Activated CD8-positive, alpha-beta memory T cell treated with anti-CD3 and anti-CD28 coated beads, Interleukin-2, amount 50 U/mL, for 48 hours (primary cell): Measurements from ENCODE around the gene GLG1.
"Not testable (repeated sequence)": the region's sequence is repeated elsewhere in the genome, so short reads cannot be mapped to it uniquely, and the experiment has no call there.

Experiments
- DNase-seq: peaks from one replicate; pipeline ENCODE4 v3.0.0-alpha.2; 2020

GLG1 gene

DNA sequence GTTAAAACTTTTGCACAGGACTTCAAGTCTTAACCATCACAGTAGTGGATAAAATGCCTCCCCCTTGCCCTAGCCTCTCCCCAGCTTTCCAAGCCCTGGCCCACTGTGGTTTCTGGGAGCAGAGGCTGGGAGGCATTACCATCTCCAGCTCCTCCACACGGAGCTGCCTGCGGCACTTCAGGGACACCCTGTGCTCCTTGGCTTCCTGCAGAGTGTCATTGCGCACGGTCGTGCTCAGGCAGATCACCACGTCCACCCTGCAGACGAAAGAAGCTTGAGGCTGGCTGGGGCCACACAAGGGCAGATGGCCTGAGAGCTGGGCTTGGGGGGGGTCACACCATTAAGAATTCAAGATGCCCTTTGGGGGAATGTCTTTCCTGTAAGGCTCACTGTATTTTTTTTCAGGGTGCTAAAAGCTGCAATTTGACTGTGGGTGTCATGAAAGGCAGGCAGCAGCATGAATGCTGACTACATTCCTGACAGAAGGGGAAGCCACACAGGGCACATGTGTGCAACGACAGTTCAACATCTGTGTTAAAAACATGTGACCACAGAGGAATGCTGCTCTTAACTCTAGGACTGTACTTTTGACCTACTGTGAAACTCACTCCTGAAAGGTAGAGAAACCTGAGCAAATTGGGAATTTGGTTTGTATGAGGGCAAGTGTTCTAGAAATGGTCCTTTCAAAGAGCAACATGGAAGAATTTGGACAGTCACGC is 137.9 kb downstream of the GLG1 start:
- DNase-seq, result no peak

DNA sequence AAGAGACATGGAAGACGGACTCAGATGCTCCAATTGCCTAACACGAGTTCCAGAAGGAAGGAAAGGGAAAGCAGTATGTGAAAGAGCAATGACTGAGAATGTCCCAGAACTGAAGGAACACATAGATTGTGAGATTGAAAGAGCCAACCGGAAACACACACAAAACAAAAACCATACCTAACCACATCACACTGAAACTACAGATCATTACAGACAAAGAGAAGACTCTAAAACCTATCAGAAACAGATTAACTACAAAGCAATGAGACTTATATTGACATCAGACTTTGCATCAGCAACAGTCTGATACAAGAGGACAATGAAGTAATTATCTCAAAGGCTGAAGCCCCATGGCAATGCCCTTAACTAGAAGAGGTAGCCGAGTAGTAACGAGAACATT is 140.0 kb downstream of the GLG1 start:
- no peak for DNase-seq

DNA sequence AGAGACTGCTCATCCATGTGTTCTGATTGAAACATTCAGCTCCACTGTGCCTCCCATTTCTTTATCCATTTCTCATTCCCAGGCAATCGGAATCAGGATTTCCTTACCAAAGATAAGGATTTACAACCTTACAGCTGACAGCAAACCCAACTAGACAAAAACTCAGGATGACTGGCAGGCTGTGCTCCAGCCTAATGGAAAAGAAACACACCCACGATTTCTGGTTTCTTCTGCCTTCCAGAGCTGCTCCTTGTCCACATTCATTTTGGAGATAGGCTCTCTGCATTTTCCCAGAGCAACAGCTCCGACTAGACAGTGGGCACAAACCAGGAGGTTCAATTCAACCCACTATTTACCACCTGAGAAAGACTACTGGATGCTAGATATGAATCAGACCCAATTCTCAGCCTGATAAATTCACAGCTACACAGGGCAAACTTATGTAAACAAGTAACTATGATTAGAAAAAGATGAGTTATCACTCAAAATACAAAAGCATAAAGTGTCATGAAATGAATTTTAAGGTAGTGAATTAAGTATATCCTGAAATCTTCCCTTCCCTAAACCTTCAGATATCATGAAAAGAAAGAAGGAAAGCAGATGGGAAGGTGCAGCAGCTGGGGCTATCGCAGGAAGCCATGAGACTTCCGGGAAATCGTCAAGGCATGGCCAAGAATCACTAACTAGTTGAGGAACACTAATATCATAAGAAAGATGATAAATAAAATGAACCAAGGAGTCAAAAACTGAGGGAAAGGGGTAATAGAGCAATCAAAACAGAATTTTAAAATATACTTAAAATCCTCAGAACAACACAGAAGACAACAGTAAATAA is 140.8 kb downstream of the GLG1 start:
- DNase-seq, result no peak

DNA sequence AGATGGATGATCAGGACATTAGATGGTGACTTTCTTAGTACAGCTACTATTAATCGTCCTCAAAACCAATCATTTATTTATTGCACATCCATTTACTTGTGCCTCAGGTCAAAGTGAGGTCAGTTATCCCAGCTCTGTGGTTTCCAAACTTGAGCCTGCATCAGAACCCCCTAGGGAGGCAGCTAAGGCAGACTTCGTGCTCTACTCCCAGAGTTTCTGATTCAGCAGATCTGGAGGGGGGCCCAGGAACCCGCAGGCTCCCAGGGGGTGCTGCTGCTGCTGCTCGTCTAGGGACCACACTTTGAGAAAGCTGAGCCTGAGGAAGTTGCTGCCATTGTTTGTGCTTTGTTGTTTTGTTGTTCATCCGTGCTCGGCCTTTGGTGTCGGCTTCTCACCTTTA is 141.6 kb downstream of the GLG1 start:
- DNase-seq, result no peak

DNA sequence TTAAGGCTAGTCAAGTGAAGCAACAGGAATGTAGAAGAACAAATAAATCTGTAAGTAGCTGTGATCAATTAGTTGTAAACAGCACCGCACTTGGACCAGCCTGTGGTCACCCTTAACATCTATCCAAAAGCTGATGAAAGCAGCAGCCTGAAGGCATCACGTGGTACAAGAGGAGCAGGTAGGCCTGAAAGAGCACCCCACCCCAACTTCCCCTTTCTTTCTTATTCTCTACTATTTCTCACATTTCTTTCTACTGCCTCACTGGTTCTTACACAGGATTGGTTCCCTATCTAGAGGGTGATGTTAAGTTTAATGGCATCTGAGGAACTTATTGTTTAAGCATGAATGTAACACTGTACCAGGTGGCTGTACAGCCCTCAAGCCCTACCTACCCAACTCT is 143.0 kb downstream of the GLG1 start:
- no peak for DNase-seq

GRCh38 chr16:74462361-74462760 is 144.6 kb downstream of the GLG1 start:
- no peak for DNase-seq

GRCh38 chr16:74461826-74462225 is 145.1 kb downstream of the GLG1 start:
- no peak for DNase-seq

DNA sequence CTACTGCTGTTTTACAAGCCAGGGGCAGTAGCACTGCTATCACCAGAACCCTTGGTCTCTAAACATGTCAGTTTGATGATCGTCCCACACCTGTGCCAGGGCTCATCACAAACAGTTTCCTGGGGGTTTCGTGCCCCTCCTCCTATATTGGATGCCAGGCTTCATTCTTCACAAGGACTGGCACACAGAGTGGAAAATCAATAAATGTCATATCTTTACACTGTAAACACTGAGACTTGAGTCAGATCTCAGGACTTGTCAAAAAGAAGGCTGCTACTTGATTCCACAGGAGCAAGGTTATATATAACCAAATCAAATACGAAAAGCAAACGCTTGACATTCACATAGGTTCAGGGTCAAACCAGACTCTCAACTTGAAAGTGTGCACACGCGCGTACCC is 146.4 kb downstream of the GLG1 start:
- DNase-seq, result no peak

GRCh38 chr16:74456290-74456625 is 150.7 kb downstream of the GLG1 start:
- DNase-seq, result no peak

DNA sequence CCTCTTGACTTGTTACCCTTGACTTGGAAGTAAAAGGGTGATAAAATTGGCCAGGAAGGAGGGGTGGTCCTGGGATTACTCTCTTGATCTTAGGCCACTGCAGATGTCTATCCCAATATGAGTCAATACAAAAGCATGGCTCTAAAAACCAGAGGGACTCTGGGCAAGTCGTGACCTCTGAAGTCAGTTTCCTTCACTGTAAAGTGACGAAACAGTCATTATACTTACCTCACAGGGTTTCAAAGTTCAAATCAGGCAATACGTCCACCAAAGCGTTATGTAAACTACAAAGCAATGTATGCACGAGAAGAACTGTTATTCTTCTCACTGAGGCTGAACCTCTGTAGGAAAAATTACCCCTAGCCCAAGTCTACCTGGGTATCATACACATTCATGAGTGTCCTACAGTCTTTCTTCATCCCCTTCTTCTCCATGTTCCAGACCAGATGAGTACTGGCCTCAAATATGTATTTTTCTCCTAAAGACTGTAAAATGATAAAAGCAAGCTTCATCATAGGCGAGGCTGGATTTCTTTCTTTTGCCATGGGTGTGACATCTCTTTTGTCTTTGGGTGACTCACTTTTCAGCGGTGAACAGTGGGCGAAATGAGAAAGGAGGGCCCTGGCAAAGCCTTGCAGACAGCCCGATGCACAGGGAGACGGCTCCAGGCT is 151.2 kb downstream of the GLG1 start:
- DNase-seq, result no peak

GRCh38 chr16:74455213-74455612 is 151.7 kb downstream of the GLG1 start:
- no peak for DNase-seq

DNA sequence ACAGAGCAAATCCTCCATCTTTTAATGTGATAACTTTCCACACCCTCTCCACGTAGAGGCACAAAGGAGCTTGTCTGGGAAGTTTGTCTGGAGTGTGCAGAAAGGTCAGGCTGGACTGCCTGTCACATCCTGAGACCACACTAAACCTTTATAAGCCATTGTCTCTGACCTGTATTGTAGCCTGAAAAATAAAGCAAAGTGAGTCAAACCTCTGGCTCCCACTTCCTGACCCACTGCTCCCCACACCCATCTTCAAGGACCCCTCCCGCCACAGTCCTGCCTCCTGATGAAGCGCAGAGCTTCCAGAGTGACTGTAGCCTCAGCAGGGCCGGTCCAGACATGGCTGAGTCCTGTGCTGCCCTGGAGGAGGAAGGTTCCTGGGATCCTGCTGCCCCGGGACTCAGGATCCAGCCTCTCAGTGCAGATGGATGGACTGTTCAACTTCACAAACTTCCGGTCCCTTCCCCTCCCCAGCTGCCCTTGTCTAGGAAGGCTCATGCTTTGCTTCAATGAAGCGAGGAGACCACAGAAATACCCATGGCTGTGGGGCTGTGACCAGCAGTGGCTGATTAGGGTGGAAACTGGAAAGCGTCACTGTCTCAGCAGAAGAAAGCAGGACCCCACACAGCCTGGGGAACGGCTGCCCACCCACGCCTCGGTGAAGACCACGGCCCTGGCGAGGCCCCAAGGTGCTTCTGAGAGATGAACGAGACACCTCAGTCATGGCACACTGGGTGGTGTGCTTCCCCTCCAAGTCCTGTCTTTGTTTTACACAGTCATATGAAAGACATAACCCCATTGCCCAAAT is 154.8 kb downstream of the GLG1 start:
- DNase-seq, result no peak

- no peak for DNase-seq
Measured at GRCh38 chr16:74450967-74451760, 155.8 kb downstream of the GLG1 start.

- no peak for DNase-seq
Measured at GRCh38 chr16:74450236-74450635, 156.7 kb downstream of the GLG1 start.

DNA sequence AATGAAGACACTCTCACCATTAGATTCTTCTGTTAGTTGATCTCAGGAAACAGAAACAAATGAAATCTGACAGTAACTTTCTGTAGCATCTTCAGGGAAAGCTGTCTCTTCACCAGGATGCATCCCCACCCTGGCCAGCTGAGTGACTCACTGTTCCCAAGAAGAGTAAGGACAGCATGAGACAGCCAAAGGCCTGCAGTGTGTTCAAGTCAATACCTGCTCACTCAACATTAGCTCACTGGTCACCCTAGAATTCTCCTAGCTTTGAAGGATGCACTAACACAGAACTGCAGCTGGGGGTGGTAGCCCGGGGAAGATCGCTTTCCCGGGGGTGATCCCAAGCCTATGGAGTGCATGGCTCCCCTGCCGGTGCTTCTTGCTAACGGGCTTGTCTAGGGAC is 157.4 kb downstream of the GLG1 start:
- no peak for DNase-seq

DNA sequence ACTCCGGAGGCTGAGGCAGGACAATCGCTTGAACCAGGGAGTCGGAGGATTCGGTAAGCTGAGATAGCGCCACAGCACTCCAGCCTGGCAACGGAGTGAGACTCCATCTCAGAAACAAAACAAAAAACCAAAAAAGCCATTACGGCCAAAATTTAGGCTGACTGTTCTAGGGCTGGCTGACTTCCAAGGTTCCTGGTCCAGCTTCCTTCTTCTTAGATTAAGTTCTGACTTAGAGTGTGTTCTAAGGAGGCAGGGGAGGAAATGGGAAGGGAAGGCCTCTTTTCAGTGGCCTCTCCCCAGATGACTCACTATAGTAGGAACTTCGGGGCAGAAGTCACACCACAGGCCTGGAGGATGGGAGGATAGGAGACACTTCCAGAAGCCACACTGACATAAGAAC is 157.9 kb downstream of the GLG1 start:
- DNase-seq, result no peak

DNA sequence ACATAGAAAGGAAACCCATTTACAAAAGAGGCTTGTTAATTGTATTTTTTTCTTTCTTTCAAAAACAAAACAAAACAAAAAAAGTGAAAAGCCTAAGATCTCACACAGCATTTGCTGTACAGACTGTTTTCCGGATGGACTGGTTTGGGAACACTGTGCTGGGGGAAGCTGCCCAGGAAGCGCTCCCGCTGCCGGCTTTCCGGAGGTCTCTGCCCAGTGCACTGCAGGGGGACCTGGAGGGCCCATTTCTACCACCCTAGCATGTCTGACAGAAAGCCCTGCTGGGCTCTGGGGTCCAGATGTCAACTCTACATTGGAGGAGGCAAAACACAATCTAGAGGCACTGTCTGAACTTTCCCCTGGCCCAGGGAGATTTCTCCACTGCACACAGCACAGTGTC is 159.3 kb downstream of the GLG1 start:
- no peak for DNase-seq

- DNase-seq, result no peak
Measured at GRCh38 chr16:74446866-74447265, 160.0 kb downstream of the GLG1 start.

DNA sequence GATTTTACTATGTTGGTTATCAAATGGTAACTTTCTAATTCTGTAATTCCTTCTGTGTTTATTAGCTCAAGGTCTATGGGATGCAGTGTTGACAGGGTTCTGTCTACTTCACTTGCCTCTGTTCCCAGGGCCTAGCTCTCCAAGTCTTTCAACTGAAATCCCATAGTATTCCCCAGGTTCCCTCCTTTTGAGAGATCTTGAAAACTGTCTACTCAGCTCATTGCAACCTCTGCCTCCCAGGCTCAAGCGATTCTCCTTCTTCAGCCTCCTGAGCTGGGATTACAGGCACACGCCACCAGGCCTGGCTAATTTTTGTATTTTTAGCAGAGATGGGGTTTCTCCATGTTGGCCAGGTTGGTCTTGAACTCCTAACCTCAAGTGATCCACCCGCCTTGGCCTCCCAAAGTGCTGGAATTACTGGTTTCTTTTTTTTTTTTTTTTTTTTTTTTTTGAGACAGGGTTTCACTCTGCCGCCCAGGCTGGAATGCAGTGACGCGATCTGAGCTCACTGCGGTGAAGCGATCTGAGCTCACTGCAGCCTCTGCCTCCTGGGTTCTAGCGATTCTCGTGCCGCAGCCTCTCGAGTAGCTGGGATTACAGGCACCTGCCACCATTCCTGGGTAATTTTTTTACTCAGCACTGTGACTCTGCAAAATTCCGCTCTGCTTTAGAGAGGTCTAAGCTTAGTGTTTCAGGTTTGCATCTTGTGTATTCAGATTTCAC is 163.1 kb downstream of the GLG1 start:
- not testable (repeated sequence) for DNase-seq

GRCh38 chr16:74439685-74440084 is 167.2 kb downstream of the GLG1 start:
- DNase-seq, result no peak

DNA sequence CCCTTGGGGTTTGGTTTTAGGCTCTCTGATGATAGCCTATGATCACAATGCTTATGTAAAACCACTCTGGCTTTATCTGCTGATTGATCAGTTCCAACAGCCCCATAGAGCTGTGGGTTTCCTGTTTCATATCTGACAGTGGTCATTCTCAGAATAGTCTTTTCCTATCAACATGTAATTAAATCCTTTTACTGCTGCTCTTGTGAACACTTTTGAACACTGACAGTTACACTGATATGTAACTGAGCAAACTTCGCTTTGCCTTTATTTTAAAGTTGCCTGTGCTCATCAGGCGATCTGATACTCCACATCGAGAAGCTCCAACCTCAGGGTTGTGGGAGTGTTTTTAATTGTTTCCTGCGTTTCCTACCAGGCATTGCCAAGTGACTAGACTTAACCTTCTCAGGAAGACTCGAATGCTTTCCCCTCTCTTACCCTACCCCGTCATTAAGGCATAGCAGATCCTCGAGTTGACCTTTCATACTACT is 168.4 kb downstream of the GLG1 start:
- no peak for DNase-seq
